Activated CD4-positive, CD25-positive, alpha-beta regulatory T cell treated with anti-CD3 and anti-CD28 coated beads, Interleukin-2, amount 50 U/mL, for 24 hours (primary cell): ENCODE data around the gene CCDC18.
A peak's percentile ranks its signal among the peaks of the same experiment; 100 is the strongest.
"Not testable (repeated sequence)": the region's sequence is repeated elsewhere in the genome, so short reads cannot be mapped to it uniquely, and the experiment has no call there.

Experiments
- ATAC-seq, 2 donors: fragments of 150-1000 bp; cut with Tn5 transposase; one replicate each; pipeline ENCODE4 v1.10.0; 2021; ENCODE audit warnings: mild to moderate bottlenecking in 1 of 2, moderate library complexity in 1 of 2

The CCDC18 gene

GRCh38 chr1:93178418-93178817 lies 2.1 kb upstream of the CCDC18 start:
- no peak for ATAC-seq

GRCh38 chr1:93179886-93180722 lies 420 bp upstream of the CCDC18 start, which contains the start of gene TMED5:
TMED5 (minus strand) TSS chr1:93180413; CDS start chr1:93180242, 171 bp downstream.
- peak; percentile 80 to 86 for ATAC-seq

DNA sequence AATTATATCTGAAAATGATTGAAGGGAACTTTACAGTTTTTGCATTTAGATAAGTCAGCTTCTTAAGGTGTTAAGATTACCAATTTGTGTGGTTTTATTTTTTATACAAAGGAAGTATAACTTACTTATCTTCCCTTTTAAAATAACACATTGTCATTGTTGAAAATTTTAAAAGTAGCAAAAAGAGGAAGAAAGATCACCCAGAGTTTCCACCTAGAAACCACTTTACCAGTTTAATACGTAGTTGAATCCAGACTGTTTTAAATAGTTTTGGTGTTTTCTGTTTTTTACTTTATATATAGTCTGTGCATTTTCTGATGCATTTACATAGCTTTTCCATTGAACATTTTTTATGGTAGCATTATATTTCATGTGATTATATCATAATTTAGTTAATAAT lies 6.1 kb downstream of the CCDC18 start:
- no peak for ATAC-seq

DNA sequence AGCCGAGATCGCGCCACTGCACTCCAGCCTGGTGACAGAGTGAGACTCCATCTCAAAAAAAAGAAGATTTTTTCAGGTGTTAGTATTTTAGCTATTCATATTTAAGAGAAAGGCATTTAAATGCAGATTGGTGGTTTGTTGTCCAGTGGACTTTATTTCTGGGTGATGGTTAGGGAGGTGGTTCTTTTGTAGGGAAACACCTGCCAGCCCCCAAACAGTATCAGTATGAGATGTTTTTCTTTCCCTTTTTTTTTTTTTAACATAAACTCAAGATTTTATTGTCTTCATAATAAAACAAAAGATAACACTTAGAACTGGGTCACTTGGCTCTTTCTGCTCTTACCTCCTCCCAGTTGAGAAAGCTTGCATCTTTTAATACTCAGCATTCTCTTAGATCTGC lies 9.9 kb downstream of the CCDC18 start:
- ATAC-seq: no peak

DNA sequence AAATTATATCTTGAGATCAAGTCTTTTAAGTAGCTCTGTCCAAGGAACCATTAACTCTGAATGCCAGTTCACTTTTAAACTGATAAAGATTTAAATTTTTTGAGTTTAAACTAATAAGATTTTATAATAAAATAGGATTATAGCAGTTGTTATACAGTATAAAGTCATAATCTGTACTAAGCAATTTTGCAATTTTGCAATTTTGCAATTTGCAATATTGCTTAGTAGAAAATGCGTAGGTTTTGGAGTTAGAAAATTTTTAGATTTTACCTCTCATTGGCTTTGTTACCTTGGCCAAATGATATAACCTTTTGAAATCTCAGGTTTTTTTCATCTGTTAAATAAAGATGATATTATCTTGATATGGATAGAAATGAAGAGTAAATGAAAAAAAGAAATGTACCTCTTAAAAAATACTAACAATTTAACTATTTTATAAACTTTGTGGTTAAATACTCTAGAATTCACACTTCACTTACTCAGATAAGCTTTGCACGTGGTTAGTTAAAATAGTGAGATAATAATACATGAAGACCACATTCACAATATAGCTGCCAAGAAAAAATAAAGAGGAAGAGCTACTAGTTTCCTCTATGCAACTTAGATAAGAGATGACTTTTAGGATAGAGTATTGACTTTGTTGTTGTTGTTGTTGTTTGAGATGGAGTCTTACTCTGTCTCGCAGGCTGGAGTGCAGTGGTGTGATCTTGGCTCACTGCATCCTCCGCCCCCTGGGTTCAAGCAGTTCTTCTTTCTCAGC lies 13.9 kb downstream of the CCDC18 start:
- ATAC-seq: no peak

- ATAC-seq: no peak
These were observed 16.1 kb downstream of the CCDC18 start for GRCh38 chr1:93196591-93196990.

DNA sequence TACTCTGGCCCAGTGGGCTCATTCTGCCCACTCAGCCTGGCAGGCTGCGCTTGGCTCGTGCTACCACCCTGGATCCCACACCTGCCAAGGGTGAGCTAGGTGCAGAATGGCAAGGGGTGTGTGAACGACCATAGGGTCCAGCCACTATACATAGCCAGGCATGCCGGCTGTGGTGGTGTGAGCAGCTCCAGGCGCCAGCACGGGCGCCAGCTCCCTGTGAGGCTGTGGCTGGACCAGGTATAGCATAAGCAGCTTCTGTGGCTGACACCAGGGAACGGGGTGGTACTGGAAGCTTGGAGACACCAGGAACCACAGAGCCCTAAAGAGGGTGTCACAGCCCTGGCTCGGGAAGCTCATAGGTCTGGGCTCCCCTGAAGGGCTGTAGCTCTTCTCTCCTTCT lies 18.6 kb downstream of the CCDC18 start:
- ATAC-seq: no peak

DNA sequence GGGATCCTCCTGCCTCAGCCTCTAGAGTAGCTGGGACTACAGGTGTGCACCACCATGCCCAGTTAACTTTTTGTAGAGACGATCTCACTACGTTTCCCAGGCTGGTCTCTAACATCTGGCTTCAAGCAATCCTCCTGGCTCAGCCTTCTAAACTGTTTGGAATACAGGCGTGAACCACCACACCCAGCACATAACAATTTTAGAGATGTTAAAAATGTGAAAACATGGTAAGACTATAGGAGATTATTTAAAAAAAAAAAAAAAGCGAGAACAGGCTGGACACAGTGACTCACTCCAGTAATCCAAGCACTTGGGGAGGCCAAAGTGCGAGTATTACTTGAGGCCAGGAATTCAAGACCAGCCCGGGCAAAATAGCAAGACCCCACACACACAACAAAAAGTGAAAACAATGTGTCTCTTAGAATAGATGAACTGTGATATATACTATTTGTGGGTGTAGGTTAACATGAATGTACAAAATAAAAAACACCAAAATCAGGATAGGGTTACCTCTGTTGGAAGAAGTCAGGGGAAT lies 19.6 kb downstream of the CCDC18 start:
- no peak for ATAC-seq

- no peak for ATAC-seq
These were observed 20.2 kb downstream of the CCDC18 start for GRCh38 chr1:93200714-93201113.

DNA sequence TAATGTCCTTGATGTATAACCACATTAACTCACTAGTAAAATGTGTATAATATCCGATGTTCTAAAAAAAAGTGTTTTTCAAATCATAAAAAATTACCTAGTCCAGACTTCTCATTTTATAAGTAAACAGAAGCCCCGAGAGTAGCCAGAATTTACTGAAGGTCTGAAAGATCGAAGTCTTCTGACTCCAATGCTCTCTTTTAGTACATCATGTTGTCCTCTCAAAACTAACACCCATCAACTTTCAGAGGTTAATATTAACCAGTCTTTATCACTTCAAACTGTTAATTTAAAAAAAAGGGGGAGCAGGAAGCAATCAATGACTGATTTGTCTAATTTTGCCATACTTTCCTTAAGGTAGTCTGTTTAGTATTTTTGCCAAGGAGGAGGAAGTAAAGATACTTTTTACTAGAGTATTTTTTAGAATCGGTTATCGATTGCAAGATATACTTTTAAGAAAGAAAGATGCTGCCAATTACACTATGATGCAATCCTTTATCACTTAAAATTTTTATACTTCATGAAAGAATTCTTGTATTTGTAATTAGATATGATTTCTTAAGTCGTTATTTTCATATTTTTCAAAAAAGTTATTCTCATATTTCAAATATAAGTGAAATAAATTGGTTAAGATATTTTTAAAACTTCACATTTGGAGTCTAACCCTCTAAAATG lies 25.5 kb downstream of the CCDC18 start:
- ATAC-seq: no peak

DNA sequence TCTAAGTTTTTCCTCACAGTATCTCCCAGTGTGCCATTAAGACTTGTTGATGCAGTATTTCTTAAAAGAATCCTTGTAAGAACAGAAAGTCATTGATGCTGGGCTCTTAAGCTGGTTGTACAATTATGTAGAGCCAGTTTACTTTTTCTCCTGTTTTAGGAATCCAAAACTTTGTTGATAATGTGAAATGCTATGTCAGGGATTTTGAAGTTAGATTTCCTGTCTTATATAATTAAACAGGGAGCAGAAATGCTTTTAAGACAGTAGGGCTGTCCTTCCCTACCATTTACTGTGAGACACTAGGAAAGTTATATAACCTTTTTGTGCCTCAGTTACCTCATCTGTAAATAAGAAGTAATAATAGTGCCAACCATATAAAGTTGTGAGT lies 26.0 kb downstream of the CCDC18 start:
- no peak for ATAC-seq

GRCh38 chr1:93207211-93207610 lies 26.7 kb downstream of the CCDC18 start:
- no peak for ATAC-seq

DNA sequence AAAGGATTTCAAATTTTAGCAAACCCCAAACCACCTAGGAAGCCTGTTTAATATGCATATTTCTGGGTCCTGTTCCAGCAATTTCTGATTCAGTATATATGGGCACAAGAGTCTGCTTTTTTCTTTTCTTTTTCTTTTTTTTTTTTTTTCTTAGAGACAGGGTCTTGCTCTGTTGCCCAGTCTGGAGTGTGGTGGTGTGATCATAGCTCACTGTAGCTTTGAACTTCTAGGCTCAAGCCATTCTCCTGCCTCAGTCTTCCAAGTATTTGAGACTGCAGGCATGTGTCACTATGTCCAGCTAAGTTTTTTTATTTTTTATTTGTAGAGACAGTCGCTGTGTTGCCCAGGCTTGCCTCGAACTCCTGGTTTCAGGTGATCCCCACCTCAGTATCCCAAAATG lies 34.8 kb downstream of the CCDC18 start:
- ATAC-seq: no peak

GRCh38 chr1:93219443-93219842 lies 38.9 kb downstream of the CCDC18 start:
- ATAC-seq: peak; percentile 59 to 65

- ATAC-seq: not testable (repeated sequence)
These were observed 40.2 kb downstream of the CCDC18 start for GRCh38 chr1:93220716-93221115.

DNA sequence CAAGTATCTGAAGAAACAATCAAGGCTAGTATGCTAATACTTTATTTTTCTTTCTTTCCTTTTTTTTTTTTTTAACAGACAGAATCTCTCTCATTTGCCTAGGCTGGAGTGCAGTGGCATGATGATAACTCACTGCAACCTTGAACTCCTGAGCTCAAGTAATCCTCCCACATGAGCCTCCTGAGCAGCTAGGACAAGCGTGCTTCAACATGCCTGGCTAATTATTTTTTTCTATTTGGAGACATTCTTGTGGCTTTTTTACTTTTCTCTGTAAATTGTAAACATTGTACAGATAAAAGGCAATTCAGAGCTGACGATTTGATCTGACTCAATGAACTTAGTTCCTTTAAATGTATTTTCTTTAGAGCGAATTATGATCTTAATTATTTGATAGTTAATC lies 41.4 kb downstream of the CCDC18 start:
- no peak for ATAC-seq

- no peak for ATAC-seq
These were observed 42.6 kb downstream of the CCDC18 start for GRCh38 chr1:93223023-93223675.

DNA sequence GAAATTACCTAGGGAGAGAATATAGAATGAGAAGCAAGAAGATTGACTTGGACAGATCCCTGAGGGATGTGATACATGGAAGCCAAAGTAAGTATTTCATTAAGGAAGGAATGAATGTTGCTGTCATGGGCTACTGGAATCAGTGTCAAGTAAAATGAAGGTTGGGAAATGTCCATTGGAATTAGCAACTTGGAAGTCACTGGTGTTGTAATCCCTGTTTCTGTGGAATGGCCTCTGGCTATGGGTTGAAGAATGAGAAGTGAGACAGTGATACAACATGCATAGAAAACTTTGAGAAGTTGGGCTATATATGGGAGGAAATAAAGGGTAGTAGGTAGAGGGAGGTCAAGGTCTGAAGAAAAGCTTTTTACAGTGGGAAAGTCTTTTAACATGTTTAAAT lies 54.7 kb downstream of the CCDC18 start:
- ATAC-seq: no peak

- no peak for ATAC-seq
These were observed 56.5 kb downstream of the CCDC18 start for GRCh38 chr1:93237021-93237420.

- no peak for ATAC-seq
These were observed 57.9 kb downstream of the CCDC18 start for GRCh38 chr1:93238425-93238824.

GRCh38 chr1:93239863-93240262 lies 59.3 kb downstream of the CCDC18 start:
- ATAC-seq: no peak

DNA sequence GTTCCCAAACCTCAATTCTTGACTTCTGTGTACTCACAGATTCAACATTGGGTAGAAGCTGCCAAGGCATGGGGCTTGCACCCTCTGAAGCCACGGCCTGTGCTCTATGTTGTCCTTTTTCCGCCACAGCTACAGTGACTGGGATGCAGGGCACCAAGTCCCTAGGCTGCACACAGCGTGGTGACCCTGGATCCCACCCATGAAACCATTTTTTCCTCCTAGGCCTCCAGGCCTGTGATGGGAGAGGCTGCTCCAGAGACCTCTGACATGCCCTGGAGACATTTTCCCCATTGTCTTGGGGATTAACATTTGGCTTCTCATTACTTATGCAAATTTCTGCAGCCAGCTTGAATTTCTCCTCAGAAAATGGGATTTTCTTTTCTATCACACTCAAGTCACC lies 62.7 kb downstream of the CCDC18 start:
- not testable (repeated sequence) for ATAC-seq
